DND-41 (cell line): ENCODE measurements around the gene CDK4.

Source experiments
- EZH2 ChIP-seq: IDR thresholded peaks from 3 replicates; pipeline ENCODE4 v1.6.1; 2012; ENCODE audit warnings: borderline replicate concordance, low read depth, mild to moderate bottlenecking, moderate library complexity, low read length, inconsistent platforms; ENCODE audit not compliant: severe bottlenecking
- TF ChIP-seq, protein P1 (sequence below): IDR thresholded peaks from 2 replicates; pipeline ENCODE4 v1.5.1; 2012; ENCODE audit warnings: borderline replicate concordance, low read length, moderate library complexity, mild to moderate bottlenecking; ENCODE audit not compliant: poor library complexity, severe bottlenecking; ENCODE audit errors: extremely low read depth

GRCh38 chr12:57735198-57735855 lies 16.8 kb downstream of the CDK4 start:
- TF ChIP-seq, protein P1, sequence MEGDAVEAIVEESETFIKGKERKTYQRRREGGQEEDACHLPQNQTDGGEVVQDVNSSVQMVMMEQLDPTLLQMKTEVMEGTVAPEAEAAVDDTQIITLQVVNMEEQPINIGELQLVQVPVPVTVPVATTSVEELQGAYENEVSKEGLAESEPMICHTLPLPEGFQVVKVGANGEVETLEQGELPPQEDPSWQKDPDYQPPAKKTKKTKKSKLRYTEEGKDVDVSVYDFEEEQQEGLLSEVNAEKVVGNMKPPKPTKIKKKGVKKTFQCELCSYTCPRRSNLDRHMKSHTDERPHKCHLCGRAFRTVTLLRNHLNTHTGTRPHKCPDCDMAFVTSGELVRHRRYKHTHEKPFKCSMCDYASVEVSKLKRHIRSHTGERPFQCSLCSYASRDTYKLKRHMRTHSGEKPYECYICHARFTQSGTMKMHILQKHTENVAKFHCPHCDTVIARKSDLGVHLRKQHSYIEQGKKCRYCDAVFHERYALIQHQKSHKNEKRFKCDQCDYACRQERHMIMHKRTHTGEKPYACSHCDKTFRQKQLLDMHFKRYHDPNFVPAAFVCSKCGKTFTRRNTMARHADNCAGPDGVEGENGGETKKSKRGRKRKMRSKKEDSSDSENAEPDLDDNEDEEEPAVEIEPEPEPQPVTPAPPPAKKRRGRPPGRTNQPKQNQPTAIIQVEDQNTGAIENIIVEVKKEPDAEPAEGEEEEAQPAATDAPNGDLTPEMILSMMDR = no peak
- no peak for TF ChIP-seq EZH2
